Prostate gland (tissue), 2 donors: ENCODE measurements around the gene CYB561D1. TPM values are rescaled to one million over a fixed set of nuclear protein-coding genes. Genes with fewer than 3 reads are reported as not detected.

Experiments used
- DNase-seq: peaks from one replicate; pipeline ENCODE4 v3.0.0-alpha.2; 2019; ENCODE audit warnings: low spot score
- H3K27ac ChIP-seq, 2 donors: fragments of 200-600 bp; sonication (generic); 2 replicates each; pipeline ENCODE4 v1.5.1; 2017 to 2019
- H3K27me3 ChIP-seq: fragments of 200-600 bp; sonication (generic); replicated peaks from 2 replicates; pipeline ENCODE4 v1.5.1; 2019; ENCODE audit not compliant: insufficient read depth
- H3K36me3 ChIP-seq, 2 donors: fragments of 200-600 bp; sonication (generic); 1 replicate in 1 of 2; 2 replicates in 1 of 2; pipeline versions ENCODE4 v1.5.1 to v1.8.1; 2017 to 2019
- H3K4me1 ChIP-seq: fragments of 200-600 bp; sonication (generic); replicated peaks from 2 replicates; pipeline ENCODE4 v1.5.1; 2019
- H3K4me3 ChIP-seq, 2 donors: fragments of 200-600 bp; sonication (generic); 2 replicates each; pipeline ENCODE4 v1.5.1; 2017 to 2019
- H3K9me3 ChIP-seq: fragments of 200-600 bp; sonication (generic); 2 replicates; pipeline ENCODE4 v1.5.1; 2017
- POLR2A ChIP-seq: fragments of 450-650 bp; IDR thresholded peaks from one replicate; pipeline ENCODE4 v1.6.1; 2016; ENCODE audit warnings: antibody characterized with exemption, mild to moderate bottlenecking
- POLR2AphosphoS5 ChIP-seq: sonication (generic); formaldehyde crosslinking; IDR thresholded peaks from one replicate; pipeline ENCODE4 v1.6.1; 2017; ENCODE audit warnings: antibody characterized with exemption
- WGBS: methylation state at CpG from one replicate; pipeline ENCODE4 v1.1.5; 2018; 5-methylcytosine and 5-hydroxymethylcytosine counted together
- intact Hi-C: fragments of 100-400 bp; cut with DNase I; formaldehyde crosslinking; loops from one replicate; pipeline ENCODE4 v1.14.2; 2022
- total RNA-seq, 2 donors: library from RNA; depleted of rRNA; stranded (reverse); fragments of >200 nt; gene quantifications; one replicate each; pipeline ENCODE4 v1.1.0, GENCODE V29; 2016
- TF ChIP-seq, protein P1 (sequence below), 4 experiments: fragments of 200-600 bp in 2 of 4; fragments of 450-650 bp in 2 of 4; sonication (generic) in 2 of 4; IDR thresholded peaks; 1 replicate in 3 of 4; 2 replicates in 1 of 4; pipeline ENCODE4 v1.5.1; 2016 to 2019; ENCODE audit warnings: antibody characterized with exemption in 4 of 4, mild to moderate bottlenecking in 2 of 4, moderate library complexity in 2 of 4

Gene CYB561D1
- total RNA-seq, 2 donors from 2014 or later: 12.0 to 12.3 TPM

GRCh38 chr1:109490934-109491302 is 3.0 kb upstream of the CYB561D1 start:
- intact Hi-C loops: no loop called here
- peaks cover 8% of the 10 kb centered on the region for H3K4me1 ChIP-seq
- no peaks in the 10 kb centered on the region for H3K9me3 ChIP-seq
- H3K4me3 ChIP-seq: no peak overlapping the region
- no peaks in the 10 kb centered on the region for H3K27me3 ChIP-seq
- TF ChIP-seq POLR2A (no peak), POLR2AphosphoS5 (no peak)
- TF ChIP-seq, protein P1, sequence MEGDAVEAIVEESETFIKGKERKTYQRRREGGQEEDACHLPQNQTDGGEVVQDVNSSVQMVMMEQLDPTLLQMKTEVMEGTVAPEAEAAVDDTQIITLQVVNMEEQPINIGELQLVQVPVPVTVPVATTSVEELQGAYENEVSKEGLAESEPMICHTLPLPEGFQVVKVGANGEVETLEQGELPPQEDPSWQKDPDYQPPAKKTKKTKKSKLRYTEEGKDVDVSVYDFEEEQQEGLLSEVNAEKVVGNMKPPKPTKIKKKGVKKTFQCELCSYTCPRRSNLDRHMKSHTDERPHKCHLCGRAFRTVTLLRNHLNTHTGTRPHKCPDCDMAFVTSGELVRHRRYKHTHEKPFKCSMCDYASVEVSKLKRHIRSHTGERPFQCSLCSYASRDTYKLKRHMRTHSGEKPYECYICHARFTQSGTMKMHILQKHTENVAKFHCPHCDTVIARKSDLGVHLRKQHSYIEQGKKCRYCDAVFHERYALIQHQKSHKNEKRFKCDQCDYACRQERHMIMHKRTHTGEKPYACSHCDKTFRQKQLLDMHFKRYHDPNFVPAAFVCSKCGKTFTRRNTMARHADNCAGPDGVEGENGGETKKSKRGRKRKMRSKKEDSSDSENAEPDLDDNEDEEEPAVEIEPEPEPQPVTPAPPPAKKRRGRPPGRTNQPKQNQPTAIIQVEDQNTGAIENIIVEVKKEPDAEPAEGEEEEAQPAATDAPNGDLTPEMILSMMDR (IDR thresholded peaks at IDR 0.05): no peak
- no peak for DNase-seq
- no peaks in the 10 kb centered on the region for H3K36me3 ChIP-seq
- no peak overlapping the region for H3K27ac ChIP-seq
- 89% methylated on average over 11 of the region's 11 CpGs for WGBS

DNA sequence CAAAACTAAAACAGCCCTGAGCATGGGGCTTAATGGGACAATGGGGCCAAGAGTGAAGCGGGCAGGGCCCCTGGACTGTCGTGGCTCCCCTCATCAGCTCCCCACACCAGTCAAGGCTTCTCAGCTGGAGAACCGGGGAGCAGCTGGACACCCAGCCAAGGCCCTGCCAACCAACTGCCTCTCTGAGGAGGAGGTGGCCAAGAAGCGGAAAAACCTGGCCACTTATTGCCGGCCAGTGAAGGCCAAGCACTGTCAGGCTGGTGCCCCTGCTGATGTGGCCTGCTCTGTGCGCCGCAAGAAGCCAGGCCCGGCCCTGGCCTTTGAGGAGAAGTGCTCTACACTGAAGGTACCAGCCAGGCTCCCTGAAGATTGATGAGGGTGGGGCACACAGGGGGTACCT is 2.5 kb upstream of the CYB561D1 start:
- intact Hi-C loops: no loop called here
- Histone ChIP-seq H3K27ac (no peak overlapping the region), H3K4me1 (peaks cover 8% of the 10 kb centered on the region), H3K9me3 (no peaks in the 10 kb centered on the region), H3K4me3 (no peak overlapping the region), H3K36me3 (no peaks in the 10 kb centered on the region), H3K27me3 (no peaks in the 10 kb centered on the region)
- TF ChIP-seq, protein P1 (IDR thresholded peaks at IDR 0.05): no peak
- TF ChIP-seq POLR2AphosphoS5 (no peak), POLR2A (no peak)
- DNase-seq: no peak
- WGBS: 93% methylated on average over 8 of the region's 8 CpGs

GRCh38 chr1:109492779-109493178 is 1.1 kb upstream of the CYB561D1 start:
- no peak for DNase-seq
- Histone ChIP-seq H3K4me3 (no peak overlapping the region), H3K27ac (no peak overlapping the region), H3K27me3 (no peaks in the 10 kb centered on the region), H3K4me1 (peaks cover 8% of the 10 kb centered on the region), H3K9me3 (no peaks in the 10 kb centered on the region), H3K36me3 (no peaks in the 10 kb centered on the region)
- intact Hi-C loops: no loop called here
- TF ChIP-seq POLR2AphosphoS5: no peak
- TF ChIP-seq, protein P1 (IDR thresholded peaks at IDR 0.05): no peak
- TF ChIP-seq POLR2A: no peak
- 75% methylated on average over 4 of the region's 4 CpGs for WGBS

DNA sequence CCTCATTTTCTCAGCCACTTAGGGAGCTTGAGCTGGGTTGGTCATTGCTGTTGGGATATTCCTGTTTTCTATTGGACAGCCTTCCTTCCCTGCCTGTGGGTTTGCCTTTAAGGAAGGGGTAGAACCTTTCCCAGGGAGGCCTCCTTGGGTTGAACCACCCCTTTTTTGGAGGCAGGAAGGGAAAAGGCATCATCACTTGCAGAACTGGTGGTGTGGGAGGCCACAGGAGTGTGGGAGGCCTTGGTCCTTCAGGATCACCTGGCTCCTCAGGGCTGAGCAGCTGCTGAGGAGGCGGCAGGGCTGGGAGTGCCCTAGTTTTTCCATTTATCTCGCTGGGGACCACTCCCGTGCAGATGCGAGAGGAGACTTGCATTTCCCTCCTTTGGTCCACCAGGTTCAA is 667 bp upstream of the CYB561D1 start:
- WGBS: 61% methylated on average over 4 of the region's 4 CpGs
- Histone ChIP-seq H3K9me3 (no peaks in the 10 kb centered on the region), H3K27me3 (no peaks in the 10 kb centered on the region), H3K36me3 (no peaks in the 10 kb centered on the region), H3K4me3 (no peak overlapping the region), H3K4me1 (peaks cover 8% of the 10 kb centered on the region), H3K27ac (peak overlapping the region in 1 of 2 donors; percentile 74)
- intact Hi-C loops: no loop called here
- no peak for DNase-seq
- TF ChIP-seq, protein P1 (IDR thresholded peaks at IDR 0.05): no peak
- TF ChIP-seq POLR2AphosphoS5 (no peak), POLR2A (no peak)

DNA sequence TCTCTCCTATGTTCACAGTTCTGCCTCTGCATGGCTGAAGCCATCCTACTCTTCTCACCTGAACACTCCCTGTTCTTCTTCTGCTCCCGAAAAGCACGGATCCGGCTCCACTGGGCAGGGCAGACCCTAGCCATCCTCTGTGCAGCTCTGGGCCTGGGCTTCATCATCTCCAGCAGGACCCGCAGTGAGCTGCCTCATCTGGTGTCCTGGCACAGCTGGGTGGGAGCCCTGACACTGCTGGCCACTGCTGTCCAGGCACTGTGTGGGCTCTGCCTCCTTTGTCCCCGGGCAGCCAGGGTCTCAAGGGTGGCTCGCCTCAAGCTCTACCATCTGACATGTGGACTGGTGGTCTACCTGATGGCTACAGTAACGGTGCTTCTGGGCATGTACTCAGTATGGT is 1.8 kb downstream of the CYB561D1 start:
- peaks cover 8% of the 10 kb centered on the region for H3K4me1 ChIP-seq
- H3K4me3 ChIP-seq: no peak overlapping the region
- WGBS: 93% methylated on average over 7 of the region's 7 CpGs
- no peak for TF ChIP-seq POLR2A
- TF ChIP-seq, protein P1 (IDR thresholded peaks at IDR 0.05): no peak
- no peak for TF ChIP-seq POLR2AphosphoS5
- intact Hi-C loops: no loop called here
- no peaks in the 10 kb centered on the region for H3K27me3 ChIP-seq
- no peak overlapping the region for H3K27ac ChIP-seq
- no peak for DNase-seq
- no peaks in the 10 kb centered on the region for H3K9me3 ChIP-seq
- H3K36me3 ChIP-seq: no peaks in the 10 kb centered on the region
